Measurements from ENCODE around the gene LRRC37A2.
"Not testable (repeated sequence)": the region's sequence is repeated elsewhere in the genome, so short reads cannot be mapped to it uniquely, and the experiment has no call there.

The LRRC37A2 gene

DNA sequence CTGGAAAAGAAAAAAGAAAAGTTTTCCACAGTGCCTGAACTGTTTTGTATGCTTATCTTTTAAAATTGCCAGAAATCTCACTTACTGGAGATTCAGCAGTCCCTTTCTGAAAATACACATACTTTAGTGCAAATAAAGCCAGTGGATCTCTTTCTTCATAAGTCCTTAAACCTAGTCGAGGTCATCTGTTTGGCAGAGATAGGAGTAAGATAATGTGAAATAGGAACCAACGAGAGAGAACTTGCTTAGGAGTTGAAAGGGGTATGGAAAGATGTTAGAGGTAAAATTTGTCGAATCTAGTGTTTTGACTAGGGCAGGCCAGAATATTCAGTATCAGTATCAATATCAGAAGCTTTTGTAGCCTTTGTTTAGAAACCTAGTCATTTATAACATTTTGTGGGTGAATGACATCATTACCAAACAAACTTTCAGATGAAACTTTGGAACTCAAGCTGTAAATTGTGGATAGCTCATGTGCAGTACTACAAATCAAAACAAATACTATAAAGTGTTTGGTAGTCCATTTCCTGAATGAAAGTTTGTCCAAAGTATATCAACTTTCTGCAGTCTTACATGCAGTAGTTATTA is 86.2 kb downstream of the LRRC37A2 start:
- DNase-seq: not testable (repeated sequence)

DNA sequence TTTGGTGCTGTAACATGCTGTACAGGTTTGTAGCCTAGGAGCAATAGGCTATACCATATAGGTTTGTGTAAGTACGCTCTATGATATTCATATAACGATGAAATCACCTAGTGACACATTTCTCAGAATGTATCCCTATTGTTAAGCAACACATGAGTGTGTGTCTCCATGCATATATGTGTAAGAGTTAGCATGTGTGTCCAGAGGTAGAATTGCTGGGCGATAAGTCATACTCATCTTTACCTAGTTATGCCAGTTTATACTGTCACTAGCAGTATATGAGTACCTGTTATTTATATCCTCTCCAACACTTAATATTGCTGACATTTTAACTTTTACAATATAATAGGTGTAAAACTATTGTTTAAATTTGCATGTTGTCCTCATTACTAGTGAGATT is 88.5 kb downstream of the LRRC37A2 start:
- not testable (repeated sequence) for DNase-seq

DNA sequence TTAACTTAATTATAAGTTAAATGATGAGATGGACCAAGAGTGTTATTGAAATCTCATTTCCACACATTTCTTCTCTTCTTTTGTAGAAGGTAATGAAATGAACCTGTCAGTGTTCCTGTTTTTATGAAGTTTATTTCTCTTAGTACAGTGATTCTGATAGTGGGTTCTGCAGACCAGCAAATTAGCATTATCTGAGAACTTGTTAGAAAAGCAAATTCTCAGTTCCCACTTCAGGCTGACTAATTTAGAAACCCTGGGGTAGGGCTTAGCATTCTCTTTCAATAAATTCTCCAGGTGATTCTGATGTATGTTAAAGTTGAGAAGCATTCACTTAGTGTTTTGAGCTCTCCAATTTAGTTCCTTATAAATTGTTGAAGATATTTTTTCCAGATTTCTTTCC is 90.9 kb downstream of the LRRC37A2 start:
- not testable (repeated sequence) for DNase-seq

All from GDM1 (cell line).